Heart right ventricle (tissue), 16 donors: ENCODE data around the gene RRM2. TPM values are rescaled to one million over a fixed set of nuclear protein-coding genes. Genes with fewer than 3 reads are reported as not detected.

Experiments used
- ATAC-seq, 8 donors: fragments of 200-7000 bp; cut with Tn5 transposase; one replicate each; pipeline ENCODE4 v1.9.1; 2020; ENCODE audit warnings: mild to moderate bottlenecking in 8 of 8, moderate library complexity in 8 of 8, moderate number of reproducible peaks in 1 of 8
- DNase-seq, 2 donors: peaks; one replicate each; pipeline ENCODE4 v3.0.0-alpha.2; 2020
- H3K27ac ChIP-seq, 10 donors: fragments of 200-600 bp; sonication (generic) in 2 of 10; one replicate each; pipeline versions ENCODE4 v1.5.0 to v1.8.0; 2020 to 2022; ENCODE audit warnings: mild to moderate bottlenecking in 3 of 10
- H3K27me3 ChIP-seq, 7 donors: fragments of 200-600 bp; one replicate each; pipeline ENCODE4 v1.8.0; 2021 to 2022; ENCODE audit warnings: mild to moderate bottlenecking in 2 of 7
- H3K36me3 ChIP-seq, 9 donors: fragments of 200-600 bp; sonication (generic) in 1 of 9; one replicate each; pipeline versions ENCODE4 v1.5.0 to v1.8.0; 2020 to 2022; ENCODE audit warnings: mild to moderate bottlenecking in 2 of 9
- H3K4me1 ChIP-seq, 9 donors: fragments of 200-600 bp; sonication (generic) in 1 of 9; one replicate each; pipeline versions ENCODE4 v1.5.0 to v1.8.0; 2020 to 2022; ENCODE audit warnings: mild to moderate bottlenecking in 4 of 9
- H3K4me3 ChIP-seq, 10 donors: fragments of 200-600 bp; sonication (generic) in 2 of 10; one replicate each; pipeline versions ENCODE4 v1.5.0 to v1.8.0; 2020 to 2022; ENCODE audit warnings: mild to moderate bottlenecking in 7 of 10, moderate library complexity in 2 of 10
- H3K9me3 ChIP-seq, 11 donors: fragments of 200-600 bp in 10 of 11; sonication (generic) in 2 of 11; one replicate each; pipeline versions ENCODE4 v1.5.0 to v1.8.0; 2013 to 2022; ENCODE audit warnings: mild to moderate bottlenecking in 2 of 11, control low read depth in 1 of 11, moderate library complexity in 1 of 11
- WGBS, 2 donors: extraction: QIAGEN DNeasy Blood & Tissue Kit; methylation state at CpG; one replicate each; pipeline ENCODE4 v1.1.7; 2013; ENCODE audit warnings: inconsistent platforms in 1 of 2; 5-methylcytosine and 5-hydroxymethylcytosine counted together
- intact Hi-C, 10 donors: fragments of 100-400 bp; cut with DNase I; formaldehyde crosslinking; loops; one replicate each; pipeline versions ENCODE4 v1.11.1 to v1.14.2; 2022
- polyA plus RNA-seq, 2 donors: library from polyadenylated mRNA; stranded (reverse); fragments of 200-250 nt; gene quantifications; one replicate each; pipeline ENCODE4 v1.2.3, GENCODE V29; 2013
- total RNA-seq, 10 donors: library from RNA; stranded (reverse); fragmentation: NEBNext Ultra II Directional in 3 of 10; extraction: Animal tissue kit (Norgen Biotek cat#: 25700) in 3 of 10; gene quantifications; one replicate each; pipeline versions ENCODE4 v1.2.1 to v1.2.4, GENCODE V29; 2021 to 2023
- TF ChIP-seq, protein P1 (sequence below), 9 donors: fragments of 200-600 bp; sonication (generic) in 2 of 9; IDR thresholded peaks; one replicate each; pipeline versions ENCODE4 v1.5.0 to v1.8.0; 2021 to 2022; ENCODE audit warnings: antibody characterized with exemption in 9 of 9, mild to moderate bottlenecking in 5 of 9, moderate library complexity in 1 of 9
- donor health status: Arrhythmogenic right ventricular cardiomyopathy.
- donor health status: ischemic (EF 13 %, LVEDD 7.1; RV severe dilation, severe dysfunction).
- donor health status: healthy with polysubstance abuse.
- donor health status: DM: no; HTN: yes; CAD: no.
- donor health status: DM: no; HTN: no; CAD: no.
- donor health status: ischemic (EF 25% LVEDD 6.9; RV normal size, moderate dysfunction).
- donor health status: ischemic (EF 25% LVEDD 5.7; RV mildly dilated, moderate dysfunction).
- donor health status: healthy.
- donor health status: DM: yes; HTN: yes; CAD: no.
- donor health status: Ischemic cardiomyopathy.
- donor health status: ischemic (EF 35%, LVEDD 5.7; RV mildly dilated, moderate dysfunction).
- donor health status: nonischemic (EF 11% LVEDD 7.7; RV severe dilation, severe dysfunction).
- donor health status: DM: yes; HTN: yes; CAD: no.
- donor health status: PGD.
- donor health status: ischemic (EF 29% LVEDD 5.4; RV normal size, mild dysfunction).
- donor health status: nonischemic (EF 23%, LVEDD 6.1; RV moderate dilation, normal function).

Gene RRM2
- total and polyA plus RNA-seq, 12 donors: 0.08 to 18.7 (median 0.85) TPM

DNA sequence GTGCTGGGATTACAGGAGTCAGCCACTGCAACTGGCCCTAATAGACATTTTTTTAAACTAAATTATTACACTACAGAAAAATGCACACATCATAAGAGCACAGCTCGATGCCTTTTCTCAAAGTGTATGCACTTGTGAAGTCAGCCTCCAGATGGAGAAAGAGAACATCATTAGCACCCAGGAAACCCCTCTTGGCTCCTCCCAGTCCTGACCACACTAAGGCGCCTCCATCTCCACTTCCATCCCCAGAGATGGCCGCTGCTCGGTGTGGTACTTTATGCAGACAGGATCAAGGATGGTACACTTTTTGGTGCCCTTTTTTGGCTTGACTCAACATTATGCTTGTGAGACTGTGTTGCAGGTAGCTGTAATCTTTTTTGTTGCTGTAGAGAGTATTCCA, 34.8 kb downstream of the RRM2 start:
- Histone ChIP-seq H3K36me3 (peaks cover 0 to 9% (median 0%) of the 10 kb centered on the region in 9 donors), H3K4me3 (no peak overlapping the region), H3K27ac (no peak overlapping the region), H3K4me1 (peaks cover 0 to 7% (median 5%) of the 10 kb centered on the region in 9 donors), H3K9me3 (no peaks in the 10 kb centered on the region), H3K27me3 (no peaks in the 10 kb centered on the region)
- no peak for DNase-seq
- ATAC-seq: no peak
- TF ChIP-seq, protein P1, sequence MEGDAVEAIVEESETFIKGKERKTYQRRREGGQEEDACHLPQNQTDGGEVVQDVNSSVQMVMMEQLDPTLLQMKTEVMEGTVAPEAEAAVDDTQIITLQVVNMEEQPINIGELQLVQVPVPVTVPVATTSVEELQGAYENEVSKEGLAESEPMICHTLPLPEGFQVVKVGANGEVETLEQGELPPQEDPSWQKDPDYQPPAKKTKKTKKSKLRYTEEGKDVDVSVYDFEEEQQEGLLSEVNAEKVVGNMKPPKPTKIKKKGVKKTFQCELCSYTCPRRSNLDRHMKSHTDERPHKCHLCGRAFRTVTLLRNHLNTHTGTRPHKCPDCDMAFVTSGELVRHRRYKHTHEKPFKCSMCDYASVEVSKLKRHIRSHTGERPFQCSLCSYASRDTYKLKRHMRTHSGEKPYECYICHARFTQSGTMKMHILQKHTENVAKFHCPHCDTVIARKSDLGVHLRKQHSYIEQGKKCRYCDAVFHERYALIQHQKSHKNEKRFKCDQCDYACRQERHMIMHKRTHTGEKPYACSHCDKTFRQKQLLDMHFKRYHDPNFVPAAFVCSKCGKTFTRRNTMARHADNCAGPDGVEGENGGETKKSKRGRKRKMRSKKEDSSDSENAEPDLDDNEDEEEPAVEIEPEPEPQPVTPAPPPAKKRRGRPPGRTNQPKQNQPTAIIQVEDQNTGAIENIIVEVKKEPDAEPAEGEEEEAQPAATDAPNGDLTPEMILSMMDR (IDR thresholded peaks at IDR 0.05): no peak
- 96 to 97% methylated on average over 4 of the region's 4 CpGs for WGBS, 2 donors
- intact Hi-C loops: no loop called here

DNA sequence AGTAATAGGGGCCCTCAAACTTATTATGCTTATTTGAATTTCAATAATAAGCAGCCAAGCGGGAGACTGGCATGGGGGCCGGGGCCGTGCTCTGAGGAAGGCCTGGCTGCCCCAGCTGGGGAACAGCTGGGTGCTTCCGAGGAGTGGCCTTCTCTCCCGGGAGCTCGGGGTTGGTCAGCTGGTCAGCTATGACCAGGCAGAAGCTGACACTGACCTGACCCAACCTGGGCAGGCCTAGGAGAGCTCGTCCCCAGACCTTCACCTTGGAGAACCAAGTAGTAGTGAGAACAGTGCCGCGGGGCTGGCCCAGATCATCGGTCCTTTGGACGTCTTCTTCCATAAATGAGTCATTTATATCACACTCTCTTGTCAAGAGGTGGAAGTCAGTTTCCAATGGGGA, 36.1 kb downstream of the RRM2 start:
- peaks cover 0 to 21% (median 8%) of the 10 kb centered on the region in 9 donors for H3K4me1 ChIP-seq
- H3K27ac ChIP-seq: no peak overlapping the region
- no peaks in the 10 kb centered on the region for H3K9me3 ChIP-seq
- no peak overlapping the region for H3K4me3 ChIP-seq
- TF ChIP-seq, protein P1 (IDR thresholded peaks at IDR 0.05): no peak
- H3K27me3 ChIP-seq: no peaks in the 10 kb centered on the region
- DNase-seq (no peak), ATAC-seq (no peak)
- WGBS, 2 donors: 94 to 96% methylated on average over 11 of the region's 11 CpGs
- intact Hi-C loops: no loop called here
- peaks cover 0 to 9% (median 0%) of the 10 kb centered on the region in 9 donors for H3K36me3 ChIP-seq

DNA sequence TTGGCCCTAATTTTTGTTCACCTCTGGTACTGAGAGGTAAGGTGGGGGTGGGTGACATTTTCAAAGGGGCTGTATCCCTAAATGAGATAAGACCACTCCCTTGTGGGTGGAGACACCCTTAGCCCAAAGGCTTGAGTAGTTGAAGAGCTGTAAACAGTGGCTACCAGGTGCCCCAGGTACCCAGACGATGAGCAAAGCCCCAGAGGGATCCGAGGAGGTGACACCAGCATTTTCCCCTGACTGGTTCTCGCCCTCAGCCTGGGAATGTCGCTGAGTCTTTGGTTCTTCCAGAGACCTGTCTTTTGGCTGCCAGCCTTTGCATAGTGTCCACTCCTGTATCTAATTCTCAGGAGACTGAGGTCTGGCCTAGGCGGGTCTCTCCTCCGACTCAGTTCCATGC, 36.5 kb downstream of the RRM2 start:
- H3K4me1 ChIP-seq: peaks cover 0 to 22% (median 8%) of the 10 kb centered on the region in 9 donors
- no peak for ATAC-seq
- intact Hi-C loops: no loop called here
- WGBS, 2 donors: 75 to 80% methylated on average over 6 of the region's 6 CpGs
- no peak for DNase-seq
- no peaks in the 10 kb centered on the region for H3K27me3 ChIP-seq
- no peak overlapping the region for H3K4me3 ChIP-seq
- no peak overlapping the region for H3K27ac ChIP-seq
- no peaks in the 10 kb centered on the region for H3K9me3 ChIP-seq
- H3K36me3 ChIP-seq: peaks cover 0 to 9% (median 0%) of the 10 kb centered on the region in 9 donors
- TF ChIP-seq, protein P1 (IDR thresholded peaks at IDR 0.05): no peak

DNA sequence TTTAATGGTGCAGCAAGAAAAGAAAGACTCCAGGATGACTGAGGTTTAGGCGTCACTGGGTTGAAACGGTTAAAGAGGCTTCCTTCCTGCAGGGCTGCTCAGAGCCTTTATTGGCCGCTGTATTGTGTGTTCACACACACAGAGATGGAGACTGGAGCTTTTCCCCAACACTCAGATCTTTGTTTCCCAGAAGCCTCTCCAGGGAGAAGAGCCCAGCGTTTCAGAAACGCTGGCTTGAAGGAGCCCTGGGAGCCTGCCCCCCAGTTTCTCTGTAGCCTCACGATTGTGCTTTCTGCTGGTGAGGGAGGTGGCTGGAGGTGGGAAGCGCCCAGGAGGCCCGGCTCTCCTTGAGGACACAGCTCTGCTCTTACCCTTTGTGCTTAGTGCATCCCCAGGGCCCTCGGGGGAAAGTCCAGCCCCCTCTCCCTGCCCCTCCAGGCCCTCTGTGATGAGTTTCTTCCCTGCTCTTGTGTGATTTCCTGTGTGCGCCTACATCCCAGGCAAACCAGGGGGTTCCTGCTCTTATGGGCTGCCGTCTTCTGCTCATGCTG, 37.1 kb downstream of the RRM2 start:
- H3K4me3 ChIP-seq: no peak overlapping the region
- TF ChIP-seq, protein P1 (IDR thresholded peaks at IDR 0.05): no peak
- H3K27ac ChIP-seq: no peak overlapping the region
- intact Hi-C loops: no loop called here
- no peaks in the 10 kb centered on the region for H3K9me3 ChIP-seq
- DNase-seq (no peak), ATAC-seq (no peak)
- H3K4me1 ChIP-seq: peaks cover 0 to 22% (median 8%) of the 10 kb centered on the region in 9 donors
- 51 to 55% methylated on average over 11 of the region's 11 CpGs for WGBS, 2 donors
- no peaks in the 10 kb centered on the region for H3K27me3 ChIP-seq
- H3K36me3 ChIP-seq: peaks cover 0 to 9% (median 0%) of the 10 kb centered on the region in 9 donors
